Keratinocyte (primary cell): ENCODE measurements around the gene ZC3H12C. TPM values are rescaled to one million over a fixed set of nuclear protein-coding genes. Genes with fewer than 3 reads are reported as not detected.
"Not testable (repeated sequence)": the region's sequence is repeated elsewhere in the genome, so short reads cannot be mapped to it uniquely, and the experiment has no call there.

ENCODE experiments used
- DNase-seq: peaks from one replicate; pipeline ENCODE4 v3.0.0-alpha.2; 2011; ENCODE audit warnings: low read depth, missing footprints, low spot score
- FAIRE-seq: peaks from 2 replicates; lab custom pipeline; 2011; peaks lifted over from hg19 to GRCh38; lab: Jason Lieb, UNC
- H2AFZ ChIP-seq: 2 replicates; pipeline ENCODE4 v1.6.0; 2012; ENCODE audit warnings: low read length, control low read depth, inconsistent platforms; ENCODE audit not compliant: control insufficient read depth
- H3K27ac ChIP-seq: 2 replicates; pipeline ENCODE4 v1.5.1; 2011; ENCODE audit warnings: low read length; ENCODE audit not compliant: control insufficient read depth, insufficient read depth
- H3K27me3 ChIP-seq: 3 replicates; pipeline ENCODE4 v1.6.0; 2011; ENCODE audit warnings: low read length; ENCODE audit not compliant: control insufficient read depth, insufficient read depth; ENCODE audit errors: extremely low read depth
- H3K36me3 ChIP-seq, 2 experiments: 2 replicates in 1 of 2; 3 replicates in 1 of 2; pipeline ENCODE4 v1.5.1; 2011; ENCODE audit warnings: low read length in 2 of 2, mild to moderate bottlenecking in 1 of 2; ENCODE audit not compliant: control insufficient read depth in 2 of 2, insufficient read depth in 2 of 2; ENCODE audit errors: extremely low read depth in 1 of 2
- H3K4me1 ChIP-seq: 3 replicates; pipeline ENCODE4 v1.5.1; 2011; ENCODE audit warnings: low read length; ENCODE audit not compliant: control insufficient read depth, insufficient read depth; ENCODE audit errors: extremely low read depth
- H3K4me2 ChIP-seq: 3 replicates; pipeline ENCODE4 v1.6.0; 2011; ENCODE audit warnings: low read depth, low read length; ENCODE audit not compliant: control insufficient read depth, insufficient read depth; ENCODE audit errors: extremely low read depth
- H3K4me3 ChIP-seq, 3 experiments: fragments of 200-600 bp in 1 of 3; sonication (generic) in 1 of 3; 2 replicates in 2 of 3; 3 replicates in 1 of 3; pipeline ENCODE4 v1.5.1; 2011 to 2016; ENCODE audit warnings: low read length in 3 of 3, mild to moderate bottlenecking in 3 of 3, control low read depth in 2 of 3, inconsistent platforms in 1 of 3, low read depth in 1 of 3, mixed read lengths in 1 of 3, mixed run types in 1 of 3, moderate library complexity in 1 of 3; ENCODE audit not compliant: control insufficient read depth in 2 of 3, insufficient read depth in 2 of 3; ENCODE audit errors: extremely low read depth in 1 of 3
- H3K79me2 ChIP-seq: 2 replicates; pipeline ENCODE4 v1.6.0; 2012; ENCODE audit warnings: low read length; ENCODE audit not compliant: control insufficient read depth, insufficient read depth
- H3K9ac ChIP-seq: 3 replicates; pipeline ENCODE4 v1.6.0; 2011; ENCODE audit warnings: low read length; ENCODE audit not compliant: control insufficient read depth, insufficient read depth; ENCODE audit errors: extremely low read depth
- H3K9me1 ChIP-seq: 3 replicates; pipeline ENCODE4 v1.6.0; 2011; ENCODE audit warnings: low read length; ENCODE audit not compliant: control insufficient read depth, insufficient read depth; ENCODE audit errors: extremely low read depth
- H3K9me3 ChIP-seq: 2 replicates; pipeline ENCODE4 v1.5.1; 2012; ENCODE audit warnings: low read depth, low read length; ENCODE audit not compliant: control insufficient read depth
- H4K20me1 ChIP-seq: 3 replicates; pipeline ENCODE4 v1.6.0; 2011; ENCODE audit warnings: low read length; ENCODE audit not compliant: control insufficient read depth, insufficient read depth; ENCODE audit errors: extremely low read depth
- EZH2 ChIP-seq: IDR thresholded peaks from one replicate; pipeline ENCODE4 v1.6.1; 2012; ENCODE audit warnings: inconsistent platforms, mild to moderate bottlenecking, low read length, moderate library complexity
- dilution Hi-C: fragments of 300-500 bp; cut with MboI; formaldehyde crosslinking; loops from one replicate; pipeline ENCODE4 v1.7.0; 2020; ENCODE audit warnings: low sequenced_read_pairs; ENCODE audit not compliant: extremely low pct_ligation_motif_present
- polyA plus RNA-seq, 5 experiments: library from polyadenylated mRNA; depleted of rRNA in 3 of 5; stranded (reverse) in 3 of 5; stranded (forward) in 1 of 5; unstranded in 1 of 5; fragments of >200 nt; gene quantifications; 1 replicate in 1 of 5; 2 replicates in 3 of 5; 3 replicates in 1 of 5; pipeline versions ENCODE4 v1.2.1 to v1.2.3, GENCODE V29; 2011 to 2012; ENCODE audit warnings: missing spikeins in 2 of 5, low read depth in 1 of 5, low replicate concordance in 1 of 5
- TF ChIP-seq, protein P1 (sequence below), 3 experiments: IDR thresholded peaks in 1 of 3; conservative IDR thresholded peaks in 1 of 3; optimal IDR thresholded peaks in 1 of 3; 2 replicates in 2 of 3; 3 replicates in 1 of 3; pipeline versions ENCODE3 to v1.5.1; 2011; ENCODE audit warnings: low read length in 3 of 3, mild to moderate bottlenecking in 3 of 3, moderate library complexity in 2 of 3, control low read depth in 1 of 3, inconsistent platforms in 1 of 3; ENCODE audit not compliant: insufficient read depth in 2 of 3; ENCODE audit errors: extremely low read depth in 1 of 3

The ZC3H12C gene
- polyA plus RNA-seq, 1 donor (not counting 4 experiments of a cell fraction or from before 2014, with no cell fraction given) = 13.9 TPM

DNA sequence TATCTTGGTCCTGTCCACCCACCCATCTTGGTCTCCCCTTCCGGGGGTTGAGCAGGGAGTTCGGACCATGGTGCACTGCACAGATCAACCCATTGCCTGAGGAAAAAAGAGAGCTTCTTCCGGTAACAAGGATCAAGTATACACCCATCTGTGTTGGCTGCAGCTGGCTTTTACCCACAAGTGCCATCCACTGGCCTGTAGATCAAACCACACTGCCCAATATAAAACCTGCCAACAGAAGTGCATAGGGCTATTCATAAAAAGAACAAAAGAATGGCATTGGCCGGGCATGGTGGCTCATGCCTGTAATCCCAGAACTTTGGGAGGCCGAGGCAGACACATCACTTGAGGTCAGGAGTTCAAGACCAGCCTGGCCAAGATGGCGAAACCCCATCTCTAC is 94.5 kb downstream of the ZC3H12C start:
- no peak overlapping the region for H3K4me3 ChIP-seq
- no peak overlapping the region for H2AFZ ChIP-seq
- dilution Hi-C loops = no loop called here

DNA sequence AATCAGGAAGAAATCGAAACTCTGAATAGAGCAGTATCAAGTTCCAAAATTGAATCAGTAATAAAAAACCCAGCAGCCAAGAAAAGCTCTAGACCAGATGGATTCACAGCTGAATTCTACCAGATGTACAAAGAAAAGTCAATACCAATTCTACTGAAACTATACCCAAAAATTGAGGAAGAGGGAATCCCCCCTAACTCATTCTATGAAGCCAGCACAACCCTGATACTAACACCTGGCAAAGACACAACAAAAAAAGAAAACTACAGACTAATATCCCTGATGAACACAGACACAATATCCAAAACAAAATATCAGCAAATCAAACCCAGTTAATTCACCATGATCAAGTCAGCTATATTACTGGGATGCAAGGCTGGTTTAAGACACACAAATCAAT is 97.7 kb downstream of the ZC3H12C start:
- Histone ChIP-seq H3K4me1 (peaks cover 31% of the 10 kb centered on the region), H3K27ac (no peak overlapping the region), H3K9me1 (no peaks in the 10 kb centered on the region), H3K4me2 (no peak overlapping the region), H3K79me2 (no peaks in the 10 kb centered on the region), H3K4me3 (no peak overlapping the region), H3K27me3 (no peaks in the 10 kb centered on the region), H2AFZ (no peak overlapping the region), H3K9me3 (no peaks in the 10 kb centered on the region), H4K20me1 (no peaks in the 10 kb centered on the region), H3K9ac (no peak overlapping the region), H3K36me3 (no peaks in the 10 kb centered on the region)
- no peak for TF ChIP-seq EZH2
- TF ChIP-seq, protein P1, sequence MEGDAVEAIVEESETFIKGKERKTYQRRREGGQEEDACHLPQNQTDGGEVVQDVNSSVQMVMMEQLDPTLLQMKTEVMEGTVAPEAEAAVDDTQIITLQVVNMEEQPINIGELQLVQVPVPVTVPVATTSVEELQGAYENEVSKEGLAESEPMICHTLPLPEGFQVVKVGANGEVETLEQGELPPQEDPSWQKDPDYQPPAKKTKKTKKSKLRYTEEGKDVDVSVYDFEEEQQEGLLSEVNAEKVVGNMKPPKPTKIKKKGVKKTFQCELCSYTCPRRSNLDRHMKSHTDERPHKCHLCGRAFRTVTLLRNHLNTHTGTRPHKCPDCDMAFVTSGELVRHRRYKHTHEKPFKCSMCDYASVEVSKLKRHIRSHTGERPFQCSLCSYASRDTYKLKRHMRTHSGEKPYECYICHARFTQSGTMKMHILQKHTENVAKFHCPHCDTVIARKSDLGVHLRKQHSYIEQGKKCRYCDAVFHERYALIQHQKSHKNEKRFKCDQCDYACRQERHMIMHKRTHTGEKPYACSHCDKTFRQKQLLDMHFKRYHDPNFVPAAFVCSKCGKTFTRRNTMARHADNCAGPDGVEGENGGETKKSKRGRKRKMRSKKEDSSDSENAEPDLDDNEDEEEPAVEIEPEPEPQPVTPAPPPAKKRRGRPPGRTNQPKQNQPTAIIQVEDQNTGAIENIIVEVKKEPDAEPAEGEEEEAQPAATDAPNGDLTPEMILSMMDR (optimal IDR thresholded peaks at IDR 0.05 in 1 of 3, IDR thresholded peaks at IDR 0.05 in 1 of 3, conservative IDR thresholded peaks at IDR 0.05 in 1 of 3; ENCODE audit: extremely low read depth in 1 of 3, insufficient read depth in 2 of 3, low read length in 3 of 3) = no peak
- dilution Hi-C loops = no loop called here
- no peak for DNase-seq
- FAIRE-seq = no peak

More for the DNA sequence above, 94.5 kb downstream of the ZC3H12C start:
- Histone ChIP-seq H3K4me2 (no peak overlapping the region), H3K9me3 (no peaks in the 10 kb centered on the region), H3K4me1 (peaks cover 39% of the 10 kb centered on the region), H3K79me2 (no peaks in the 10 kb centered on the region), H3K36me3 (no peaks in the 10 kb centered on the region), H3K27ac (no peak overlapping the region), H3K27me3 (no peaks in the 10 kb centered on the region), H3K9me1 (no peaks in the 10 kb centered on the region), H3K9ac (no peak overlapping the region), H4K20me1 (no peaks in the 10 kb centered on the region)
- FAIRE-seq (peak; percentile 17), DNase-seq (no peak)
- TF ChIP-seq, protein P1 (optimal IDR thresholded peaks at IDR 0.05 in 1 of 3, IDR thresholded peaks at IDR 0.05 in 1 of 3, conservative IDR thresholded peaks at IDR 0.05 in 1 of 3; ENCODE audit: extremely low read depth in 1 of 3, insufficient read depth in 2 of 3, low read length in 3 of 3) = peak in 1 of 3 experiments; percentile 18
- TF ChIP-seq EZH2 = no peak

DNA sequence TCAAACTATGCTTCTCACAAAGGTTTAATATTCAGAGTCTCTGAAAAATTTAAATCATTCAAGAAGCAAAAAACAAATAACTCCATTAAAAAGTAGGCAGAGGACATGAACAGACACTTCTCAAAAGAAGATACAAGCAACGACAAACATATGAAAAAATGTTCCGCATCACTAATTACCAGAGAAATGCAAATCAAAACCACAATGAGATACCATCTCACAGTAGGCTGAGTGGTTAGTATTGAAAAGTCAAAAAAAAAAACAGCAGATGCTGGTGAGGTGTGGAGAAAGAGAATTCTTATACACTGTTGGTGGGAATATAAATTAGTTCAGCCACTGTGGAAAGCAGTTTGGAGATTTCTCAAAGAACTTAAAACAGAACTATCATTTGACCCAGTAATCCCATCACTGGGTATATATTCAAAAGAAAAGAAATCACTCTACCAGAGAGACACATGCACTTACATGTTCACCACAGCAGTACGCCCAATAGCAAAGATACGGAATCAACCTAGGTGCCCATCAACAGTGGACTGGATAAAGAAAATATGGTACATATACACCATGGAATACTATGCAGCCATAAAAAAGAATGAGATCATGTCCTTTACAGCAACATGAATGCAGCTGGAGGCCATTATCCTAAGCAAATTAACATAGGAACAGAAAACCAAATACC is 99.6 kb downstream of the ZC3H12C start:
- H3K27ac ChIP-seq, H3K79me2 ChIP-seq, H3K9me3 ChIP-seq, H3K27me3 ChIP-seq, H3K36me3 ChIP-seq, dilution Hi-C loops, H3K4me2 ChIP-seq, FAIRE-seq, H3K4me3 ChIP-seq, H2AFZ ChIP-seq, H4K20me1 ChIP-seq, H3K9ac ChIP-seq, H3K9me1 ChIP-seq, DNase-seq: not testable (repeated sequence)
- peaks cover 38% of the 10 kb centered on the region for H3K4me1 ChIP-seq

DNA sequence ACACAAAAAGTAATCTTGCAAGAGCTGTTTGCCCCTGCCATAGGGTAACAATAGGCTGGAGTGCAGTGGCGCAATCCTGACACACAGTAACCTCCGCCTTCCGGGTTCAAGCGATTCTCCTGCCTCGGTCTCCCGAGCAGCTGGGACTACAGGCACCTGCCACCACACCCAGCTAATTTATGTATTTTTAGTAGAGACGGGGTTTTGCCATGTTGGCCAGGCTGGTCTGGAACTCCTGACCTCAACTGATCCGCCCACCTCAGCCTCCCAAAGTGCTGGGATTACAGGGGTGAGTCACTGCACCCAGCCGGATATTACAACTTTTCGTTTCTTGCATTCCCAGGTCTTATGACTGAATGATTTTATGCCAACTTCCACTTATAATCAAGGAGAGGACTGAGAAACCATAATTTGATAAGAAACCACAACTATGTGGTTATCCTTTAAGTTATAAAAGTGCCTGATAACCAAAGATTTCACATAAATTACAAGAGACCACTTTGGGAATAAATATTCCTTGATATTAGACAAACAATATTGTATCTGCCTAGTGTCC is 101.1 kb downstream of the ZC3H12C start:
- H3K4me1 ChIP-seq = peaks cover 43% of the 10 kb centered on the region
- dilution Hi-C loops, FAIRE-seq, H3K27me3 ChIP-seq, H4K20me1 ChIP-seq, H3K4me3 ChIP-seq, H3K9me3 ChIP-seq, H3K9ac ChIP-seq, H3K36me3 ChIP-seq, H3K79me2 ChIP-seq, H2AFZ ChIP-seq, H3K9me1 ChIP-seq: not testable (repeated sequence)
- peak overlapping the region; percentile 33 for H3K27ac ChIP-seq
- peak overlapping the region; percentile 40 for H3K4me2 ChIP-seq
- peak; percentile 35 for DNase-seq
